Measurements from ENCODE around the gene TMEM198.

DNA sequence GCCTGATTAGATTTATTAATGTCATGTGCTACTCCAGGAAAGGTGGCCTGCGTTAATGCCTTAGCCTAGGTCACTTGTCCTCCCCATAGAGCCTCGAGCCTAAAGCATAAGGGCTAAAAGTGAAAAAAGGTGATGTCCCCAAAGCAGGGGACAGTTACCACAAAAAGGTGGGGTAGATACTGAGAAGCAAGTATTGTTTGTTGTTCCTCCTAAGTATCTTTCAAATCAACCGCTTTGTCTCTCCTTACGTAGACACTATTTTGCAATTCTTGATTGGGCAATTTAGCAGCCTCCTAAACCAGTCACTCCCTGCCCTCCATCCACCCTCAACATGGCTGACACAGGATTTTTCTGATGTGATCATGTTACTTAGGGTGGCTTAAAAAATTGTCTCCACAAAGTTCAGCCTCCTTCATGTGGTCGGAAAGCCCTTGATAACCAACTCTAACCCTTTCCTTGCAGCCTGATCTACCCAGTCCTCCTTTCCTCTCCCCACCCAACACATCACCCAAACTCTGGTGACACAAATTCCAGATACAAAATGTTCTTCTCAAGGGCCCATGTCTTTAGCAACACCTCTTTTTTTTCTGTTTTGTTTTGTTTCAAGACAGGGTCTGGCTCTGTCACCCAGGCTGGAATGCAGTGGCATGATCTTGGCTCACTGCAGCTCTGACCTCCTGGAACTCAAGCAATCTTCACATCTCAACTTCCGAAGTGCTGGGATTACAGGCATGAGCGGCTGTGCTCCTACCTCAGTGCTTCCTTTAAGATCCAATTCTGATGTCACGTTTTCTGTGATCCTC is 35.2 kb downstream of the TMEM198 start:
- TF ChIP-seq, protein P1, sequence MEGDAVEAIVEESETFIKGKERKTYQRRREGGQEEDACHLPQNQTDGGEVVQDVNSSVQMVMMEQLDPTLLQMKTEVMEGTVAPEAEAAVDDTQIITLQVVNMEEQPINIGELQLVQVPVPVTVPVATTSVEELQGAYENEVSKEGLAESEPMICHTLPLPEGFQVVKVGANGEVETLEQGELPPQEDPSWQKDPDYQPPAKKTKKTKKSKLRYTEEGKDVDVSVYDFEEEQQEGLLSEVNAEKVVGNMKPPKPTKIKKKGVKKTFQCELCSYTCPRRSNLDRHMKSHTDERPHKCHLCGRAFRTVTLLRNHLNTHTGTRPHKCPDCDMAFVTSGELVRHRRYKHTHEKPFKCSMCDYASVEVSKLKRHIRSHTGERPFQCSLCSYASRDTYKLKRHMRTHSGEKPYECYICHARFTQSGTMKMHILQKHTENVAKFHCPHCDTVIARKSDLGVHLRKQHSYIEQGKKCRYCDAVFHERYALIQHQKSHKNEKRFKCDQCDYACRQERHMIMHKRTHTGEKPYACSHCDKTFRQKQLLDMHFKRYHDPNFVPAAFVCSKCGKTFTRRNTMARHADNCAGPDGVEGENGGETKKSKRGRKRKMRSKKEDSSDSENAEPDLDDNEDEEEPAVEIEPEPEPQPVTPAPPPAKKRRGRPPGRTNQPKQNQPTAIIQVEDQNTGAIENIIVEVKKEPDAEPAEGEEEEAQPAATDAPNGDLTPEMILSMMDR (conservative IDR thresholded peaks at IDR 0.05; ENCODE audit: low read length): no peak
- no peak for TF ChIP-seq EZH2phosphoT487 (IDR thresholded peaks at IDR 0.05; ENCODE audit: borderline replicate concordance, low read depth, low read length)
